Hematopoietic multipotent progenitor cell treated with erythropoietin and hydrocortisone succinate and interleukin-3 and kit ligand, for 17 days (in vitro differentiated cells): ENCODE data around the gene FRMD4A.
"Not testable (repeated sequence)": the region's sequence is repeated elsewhere in the genome, so short reads cannot be mapped to it uniquely, and the experiment has no call there.

Experiments used
- DNase-seq: peaks from one replicate; pipeline ENCODE4 v3.0.0-alpha.2; 2015; ENCODE audit warnings: low spot score

FRMD4A gene

DNA sequence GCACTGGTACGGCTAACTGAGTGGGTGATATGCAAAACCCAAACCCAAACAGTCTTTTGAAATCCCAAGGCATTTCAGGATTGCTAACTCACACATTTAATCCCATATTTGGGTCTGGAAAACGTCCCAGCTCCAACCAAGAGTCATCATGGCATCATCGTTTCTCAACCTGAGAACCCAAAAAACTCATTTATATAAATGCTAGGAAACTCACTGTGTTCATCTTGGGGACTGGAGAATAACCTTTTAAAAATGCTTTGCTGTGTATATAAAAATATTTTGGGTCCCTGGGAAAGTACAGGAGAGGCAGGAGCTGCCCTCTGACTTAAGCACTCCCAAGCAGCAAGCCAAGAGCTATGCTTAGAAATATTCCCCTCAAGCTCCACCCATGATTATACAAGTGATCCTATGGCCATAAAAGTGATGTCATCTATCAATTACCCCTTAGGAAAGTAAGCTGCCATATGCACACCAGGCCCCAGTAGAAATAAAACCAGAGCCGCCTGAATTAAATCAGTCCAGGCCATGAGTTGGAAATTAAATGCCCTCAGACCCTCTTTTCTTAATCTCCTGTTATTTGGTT is 352.1 kb downstream of the FRMD4A start:
- DNase-seq: no peak

- no peak for DNase-seq
These were observed 352.7 kb downstream of the FRMD4A start for GRCh38 chr10:13977861-13978532.

GRCh38 chr10:13973742-13974141 is 357.0 kb downstream of the FRMD4A start:
- no peak for DNase-seq

GRCh38 chr10:13972609-13973008 is 358.1 kb downstream of the FRMD4A start:
- DNase-seq: no peak

- DNase-seq: no peak
These were observed 358.9 kb downstream of the FRMD4A start for GRCh38 chr10:13971601-13972475.

- DNase-seq: no peak
These were observed 359.8 kb downstream of the FRMD4A start for GRCh38 chr10:13970957-13971353.

GRCh38 chr10:13970236-13970956 is 360.3 kb downstream of the FRMD4A start:
- DNase-seq: no peak

DNA sequence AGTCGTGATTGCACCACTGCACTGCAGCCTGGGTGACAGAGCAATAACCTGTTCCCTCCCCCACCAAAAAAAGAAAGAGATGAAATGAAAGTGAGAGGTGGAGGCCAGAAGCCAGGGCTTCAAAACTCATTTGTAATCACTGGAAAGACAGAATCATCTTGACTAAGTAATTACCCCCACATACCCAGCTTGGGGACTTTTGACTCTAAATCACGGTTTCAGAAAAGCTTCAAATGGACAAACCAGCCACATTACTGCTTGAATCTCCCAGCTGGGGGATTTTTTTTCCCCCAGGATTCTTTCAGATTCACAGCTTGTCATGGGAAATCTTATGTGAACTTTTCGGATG is 361.0 kb downstream of the FRMD4A start:
- DNase-seq: no peak

DNA sequence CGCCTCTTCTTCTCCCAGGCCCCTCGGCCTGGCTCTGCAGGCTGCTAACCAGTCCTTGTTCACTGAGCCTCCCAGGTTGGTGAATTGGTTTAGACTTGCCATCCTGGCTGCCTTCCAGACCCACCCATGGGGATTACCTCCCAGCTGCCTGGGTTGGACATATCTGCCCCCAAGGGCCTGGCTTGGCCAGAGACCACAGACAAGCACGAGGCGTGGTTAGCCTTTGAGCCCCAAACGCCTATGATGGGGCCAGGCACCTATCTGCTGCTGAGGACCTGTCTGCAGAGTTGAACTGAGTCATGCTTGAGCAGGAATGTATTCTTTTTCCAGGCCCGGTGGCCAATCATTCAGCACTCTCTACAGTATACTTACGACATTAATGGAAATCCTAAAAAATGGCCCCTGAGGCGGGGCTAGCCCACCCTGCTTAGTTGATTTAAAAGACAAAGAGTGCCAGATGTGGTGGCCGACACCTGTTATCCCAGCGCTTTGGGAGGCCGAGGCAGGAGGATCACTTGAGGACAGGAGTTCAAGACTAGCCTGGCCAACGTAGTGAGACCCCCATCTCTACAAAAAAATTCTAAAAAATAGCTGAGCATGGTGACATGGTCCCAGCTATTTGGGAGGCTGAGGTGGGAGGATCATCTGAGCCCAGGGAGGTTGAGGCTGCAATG is 361.5 kb downstream of the FRMD4A start:
- no peak for DNase-seq

DNA sequence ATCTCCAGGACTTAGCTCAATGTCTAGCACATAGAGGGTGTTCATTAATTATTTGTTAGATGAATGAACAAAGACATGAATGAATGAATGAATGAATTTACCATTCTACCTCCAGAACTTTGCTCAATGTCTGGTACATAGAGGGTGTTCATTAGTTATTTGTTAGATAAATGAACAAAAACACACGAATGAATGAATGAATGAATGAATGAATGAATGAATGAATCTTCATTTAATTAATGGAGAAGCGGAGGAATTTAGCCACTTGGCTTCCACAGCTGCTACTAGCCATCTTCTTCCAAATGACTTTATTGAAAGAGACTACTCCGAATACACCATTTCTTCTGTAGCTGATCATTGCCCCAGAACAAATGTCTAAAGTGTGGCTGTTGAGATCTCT is 368.9 kb downstream of the FRMD4A start:
- DNase-seq: no peak

DNA sequence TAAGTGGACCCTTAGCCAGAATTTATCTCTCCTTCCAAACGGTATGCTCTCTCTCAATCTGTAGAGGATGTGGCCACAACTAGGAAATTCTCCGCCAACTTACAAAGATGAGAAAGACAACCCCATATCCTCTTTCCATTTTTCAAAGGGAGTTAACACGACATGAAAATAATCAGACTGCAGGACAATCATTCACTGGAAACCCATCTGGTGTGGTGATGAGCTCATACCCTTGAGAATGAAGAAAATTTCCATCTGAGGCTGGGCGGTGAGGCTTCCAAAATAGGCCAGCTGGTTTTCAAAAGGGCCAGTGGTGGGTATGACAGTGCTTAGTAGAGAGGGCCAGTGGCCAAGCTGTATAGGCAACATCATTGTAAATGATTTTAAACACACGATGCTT is 369.6 kb downstream of the FRMD4A start:
- DNase-seq: no peak

GRCh38 chr10:13960603-13961002 is 370.1 kb downstream of the FRMD4A start:
- no peak for DNase-seq

DNA sequence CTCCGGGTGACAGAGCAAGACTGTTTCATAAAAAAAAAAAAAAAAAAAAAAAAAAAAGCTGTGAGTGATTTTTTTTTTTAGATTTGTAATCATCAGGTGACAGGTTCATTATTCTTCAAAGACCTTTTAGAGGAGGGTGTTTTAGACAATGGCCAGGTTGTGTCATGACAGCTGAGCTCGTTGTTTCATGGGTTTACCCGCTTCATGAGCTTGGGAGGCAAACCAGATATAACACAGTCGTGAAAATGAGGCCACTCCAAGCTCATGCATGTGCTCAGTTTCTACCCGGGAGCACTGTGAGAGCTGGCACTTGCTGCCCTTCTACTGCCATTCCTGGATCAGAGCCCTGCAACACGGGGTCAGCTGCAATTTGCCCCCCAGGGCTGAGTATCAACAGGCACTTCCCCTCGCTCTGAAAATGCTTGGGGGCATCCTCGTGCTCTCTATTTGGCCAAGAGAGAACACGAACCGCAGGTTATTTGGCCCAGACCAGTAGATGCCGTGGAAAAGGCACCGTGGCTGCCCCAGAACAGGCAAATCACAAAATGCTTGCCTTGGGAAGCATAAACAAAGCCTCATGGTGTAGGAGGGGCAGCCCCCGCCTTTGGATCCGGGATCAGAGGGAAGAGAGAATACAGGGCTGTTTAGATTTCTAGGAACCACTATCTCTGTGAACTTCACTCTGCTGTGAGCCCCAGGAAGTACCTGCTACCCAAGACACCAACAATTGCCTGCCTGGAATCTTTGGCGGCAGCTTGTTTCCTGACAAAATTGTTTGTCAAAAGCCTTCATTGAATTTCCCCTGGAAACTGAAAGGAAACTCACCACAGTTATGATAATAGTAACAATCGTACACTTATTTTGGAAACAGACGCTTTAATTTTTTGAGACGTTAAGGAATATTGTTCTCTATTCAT is 371.0 kb downstream of the FRMD4A start:
- DNase-seq: no peak

GRCh38 chr10:13957856-13958255 is 372.9 kb downstream of the FRMD4A start:
- DNase-seq: no peak

DNA sequence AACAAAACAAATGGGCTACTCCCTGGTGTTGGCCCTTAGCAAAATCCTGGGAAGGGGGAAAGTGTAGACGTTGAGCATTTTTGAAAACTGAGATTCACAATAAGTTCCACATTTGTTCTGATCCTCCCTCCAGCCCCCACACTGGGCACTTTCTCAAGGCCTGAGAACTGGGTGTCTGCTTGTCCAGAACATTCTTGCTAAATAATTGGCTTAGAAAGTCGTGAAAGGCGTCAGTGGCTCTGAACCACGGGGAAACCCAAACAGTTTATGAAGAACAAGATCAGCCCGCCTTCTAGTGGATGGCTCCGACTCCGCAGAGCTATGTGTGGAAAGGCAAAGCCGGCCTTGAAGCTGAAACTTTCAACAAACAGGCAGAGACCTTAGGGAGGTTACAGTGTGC is 373.9 kb downstream of the FRMD4A start:
- DNase-seq: no peak

DNA sequence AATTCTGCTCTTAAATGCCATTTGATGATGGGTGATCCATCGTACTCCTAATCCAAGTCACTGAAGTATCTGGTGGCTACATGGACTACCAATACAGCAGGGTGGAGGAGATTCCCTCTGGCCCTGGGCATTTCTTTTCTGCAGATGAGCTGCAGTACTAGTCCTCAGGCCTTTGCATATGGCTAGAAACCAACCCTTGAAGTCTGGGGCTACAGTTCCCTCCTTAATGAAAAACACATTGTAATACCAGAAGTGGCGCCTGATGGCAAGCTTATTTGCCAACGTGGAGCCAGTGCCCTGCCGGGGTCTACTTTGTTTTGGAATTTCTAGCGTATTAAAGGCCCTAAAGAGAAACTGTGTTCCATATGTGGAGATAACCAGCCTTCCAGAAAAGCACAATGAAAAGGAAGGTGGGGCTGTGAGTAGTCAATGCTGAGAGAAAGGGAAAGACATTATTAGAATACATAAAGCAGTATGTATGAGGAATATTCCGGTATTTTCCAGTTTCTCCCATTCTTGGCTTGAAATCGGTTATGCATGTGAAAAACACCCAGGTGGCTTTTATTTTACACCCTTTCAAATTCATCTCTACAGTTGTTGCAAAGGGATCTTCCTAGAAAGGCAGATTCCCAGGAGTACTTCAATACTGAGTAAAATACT is 375.2 kb downstream of the FRMD4A start:
- DNase-seq: no peak

DNA sequence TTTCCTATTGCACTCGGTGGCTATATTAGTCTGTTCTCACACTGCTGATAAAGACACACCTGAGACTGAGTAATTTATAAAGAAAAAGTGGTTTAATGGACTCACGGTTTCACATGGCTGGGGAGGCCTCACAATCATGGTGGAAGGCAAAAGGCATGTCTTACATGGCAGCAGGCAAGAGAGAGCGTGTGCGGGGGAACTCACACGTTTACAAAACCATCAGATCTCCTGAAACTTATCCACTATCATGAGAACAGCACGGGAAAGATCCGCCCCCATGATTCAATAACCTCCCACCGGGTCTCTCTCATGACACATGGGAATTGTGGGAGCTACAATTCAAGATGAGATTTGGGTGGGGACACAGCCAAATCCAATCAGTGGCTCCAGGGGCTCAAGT is 376.5 kb downstream of the FRMD4A start:
- DNase-seq: not testable (repeated sequence)

- no peak for DNase-seq
These were observed 377.4 kb downstream of the FRMD4A start for GRCh38 chr10:13953371-13953770.

DNA sequence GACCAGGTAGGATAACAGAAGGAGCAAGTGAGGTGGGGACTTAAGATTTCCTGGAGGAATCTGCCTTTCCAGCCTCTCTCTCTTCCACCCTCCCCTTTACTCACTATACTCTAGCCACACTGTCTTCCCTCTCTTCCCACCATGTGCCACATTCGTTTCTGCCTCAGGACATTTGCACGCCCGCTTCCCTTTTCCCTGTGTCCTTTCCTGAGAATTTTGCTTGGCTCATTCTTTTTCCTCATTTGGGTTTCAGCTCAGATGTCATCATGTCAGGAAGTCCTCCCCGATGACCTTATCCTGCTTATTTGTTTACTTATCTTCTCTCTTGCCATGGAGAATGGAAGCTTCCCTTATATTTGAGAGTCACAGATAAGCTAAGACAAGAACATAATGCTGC is 380.2 kb downstream of the FRMD4A start:
- DNase-seq: no peak

- DNase-seq: no peak
These were observed 380.7 kb downstream of the FRMD4A start for GRCh38 chr10:13949844-13950542.
